ENCODE data around the gene GRAMD1B.
A peak's percentile ranks its signal among the peaks of the same experiment; 100 is the strongest.

Gene GRAMD1B

GRCh38 chr11:123429913-123430720, at the start of gene GRAMD1B:
GRAMD1B (plus strand) TSS chr11:123430269; CDS start chr11:123430793, 524 bp downstream.
- Histone ChIP-seq H3K4me2 (ENCODE audit: low read depth, low read length, poor library complexity, severe bottlenecking) (peak within 1 kb of the TSS; percentile 98), H3K36me3 (ENCODE audit: insufficient read depth, low read length) (no peaks in the 10 kb centered on the region), H3F3A (ENCODE audit: low read depth) (no peaks in the 10 kb centered on the region), H3K79me2 (ENCODE audit: insufficient read depth, low read length) (peaks cover 42% of the 10 kb centered on the region), H4K20me1 (ENCODE audit: insufficient read depth, low read length, poor library complexity, severe bottlenecking) (peaks cover 4% of the 10 kb centered on the region), H3K4me3 (ENCODE audit: low read length, poor library complexity, severe bottlenecking) (peak within 1 kb of the TSS; percentile 80), H3K9ac (ENCODE audit: low read depth, low read length, poor library complexity, severe bottlenecking) (peak within 1 kb of the TSS; percentile 82), H2AFZ (ENCODE audit: low read length) (peak within 1 kb of the TSS; percentile 79), H3K9me2 (replicated peaks; ENCODE audit: low read depth, low read length) (no peaks in the 10 kb centered on the region), H3K27me3 (ENCODE audit: insufficient read depth, low read length, poor library complexity, severe bottlenecking) (no peaks in the 10 kb centered on the region), H3K9me3 (ENCODE audit: insufficient read depth, low read depth, low read length) (no peaks in the 10 kb centered on the region), H3K4me1 (ENCODE audit: insufficient read depth, low read length, poor library complexity, severe bottlenecking) (peaks cover 32% of the 10 kb centered on the region)
- TF ChIP-seq EZH2phosphoT487 (IDR thresholded peaks at IDR 0.05; ENCODE audit: borderline replicate concordance) = no peak
- TF ChIP-seq, protein P1, sequence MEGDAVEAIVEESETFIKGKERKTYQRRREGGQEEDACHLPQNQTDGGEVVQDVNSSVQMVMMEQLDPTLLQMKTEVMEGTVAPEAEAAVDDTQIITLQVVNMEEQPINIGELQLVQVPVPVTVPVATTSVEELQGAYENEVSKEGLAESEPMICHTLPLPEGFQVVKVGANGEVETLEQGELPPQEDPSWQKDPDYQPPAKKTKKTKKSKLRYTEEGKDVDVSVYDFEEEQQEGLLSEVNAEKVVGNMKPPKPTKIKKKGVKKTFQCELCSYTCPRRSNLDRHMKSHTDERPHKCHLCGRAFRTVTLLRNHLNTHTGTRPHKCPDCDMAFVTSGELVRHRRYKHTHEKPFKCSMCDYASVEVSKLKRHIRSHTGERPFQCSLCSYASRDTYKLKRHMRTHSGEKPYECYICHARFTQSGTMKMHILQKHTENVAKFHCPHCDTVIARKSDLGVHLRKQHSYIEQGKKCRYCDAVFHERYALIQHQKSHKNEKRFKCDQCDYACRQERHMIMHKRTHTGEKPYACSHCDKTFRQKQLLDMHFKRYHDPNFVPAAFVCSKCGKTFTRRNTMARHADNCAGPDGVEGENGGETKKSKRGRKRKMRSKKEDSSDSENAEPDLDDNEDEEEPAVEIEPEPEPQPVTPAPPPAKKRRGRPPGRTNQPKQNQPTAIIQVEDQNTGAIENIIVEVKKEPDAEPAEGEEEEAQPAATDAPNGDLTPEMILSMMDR (conservative IDR thresholded peaks at IDR 0.05; ENCODE audit: low read length) = peak; percentile 24; the same call in 1 of the 2 replicates

GRCh38 chr11:123381149-123381548, 48.9 kb upstream of the GRAMD1B start:
- H3K36me3 ChIP-seq (ENCODE audit: insufficient read depth, low read length) = no peaks in the 10 kb centered on the region
- H3K79me2 ChIP-seq (ENCODE audit: insufficient read depth, low read length) = no peaks in the 10 kb centered on the region
- H2AFZ ChIP-seq (ENCODE audit: low read length) = no peak overlapping the region
- TF ChIP-seq, protein P1 (conservative IDR thresholded peaks at IDR 0.05; ENCODE audit: low read length) = no peak
- TF ChIP-seq EZH2phosphoT487 (IDR thresholded peaks at IDR 0.05; ENCODE audit: borderline replicate concordance) = no peak
- H3K4me1 ChIP-seq (ENCODE audit: insufficient read depth, low read length, poor library complexity, severe bottlenecking) = no peaks in the 10 kb centered on the region
- no peaks in the 10 kb centered on the region for H3F3A ChIP-seq (ENCODE audit: low read depth)
- no peak overlapping the region for H3K4me3 ChIP-seq (ENCODE audit: low read length, poor library complexity, severe bottlenecking)
- no peaks in the 10 kb centered on the region for H3K9me3 ChIP-seq (ENCODE audit: insufficient read depth, low read depth, low read length)
- no peaks in the 10 kb centered on the region for H4K20me1 ChIP-seq (ENCODE audit: insufficient read depth, low read length, poor library complexity, severe bottlenecking)
- no peak overlapping the region for H3K9ac ChIP-seq (ENCODE audit: low read depth, low read length, poor library complexity, severe bottlenecking)
- H3K4me2 ChIP-seq (ENCODE audit: low read depth, low read length, poor library complexity, severe bottlenecking) = no peak overlapping the region
- no peaks in the 10 kb centered on the region for H3K9me2 ChIP-seq (replicated peaks; ENCODE audit: low read depth, low read length)
- no peaks in the 10 kb centered on the region for H3K27me3 ChIP-seq (ENCODE audit: insufficient read depth, low read length, poor library complexity, severe bottlenecking)

DNA sequence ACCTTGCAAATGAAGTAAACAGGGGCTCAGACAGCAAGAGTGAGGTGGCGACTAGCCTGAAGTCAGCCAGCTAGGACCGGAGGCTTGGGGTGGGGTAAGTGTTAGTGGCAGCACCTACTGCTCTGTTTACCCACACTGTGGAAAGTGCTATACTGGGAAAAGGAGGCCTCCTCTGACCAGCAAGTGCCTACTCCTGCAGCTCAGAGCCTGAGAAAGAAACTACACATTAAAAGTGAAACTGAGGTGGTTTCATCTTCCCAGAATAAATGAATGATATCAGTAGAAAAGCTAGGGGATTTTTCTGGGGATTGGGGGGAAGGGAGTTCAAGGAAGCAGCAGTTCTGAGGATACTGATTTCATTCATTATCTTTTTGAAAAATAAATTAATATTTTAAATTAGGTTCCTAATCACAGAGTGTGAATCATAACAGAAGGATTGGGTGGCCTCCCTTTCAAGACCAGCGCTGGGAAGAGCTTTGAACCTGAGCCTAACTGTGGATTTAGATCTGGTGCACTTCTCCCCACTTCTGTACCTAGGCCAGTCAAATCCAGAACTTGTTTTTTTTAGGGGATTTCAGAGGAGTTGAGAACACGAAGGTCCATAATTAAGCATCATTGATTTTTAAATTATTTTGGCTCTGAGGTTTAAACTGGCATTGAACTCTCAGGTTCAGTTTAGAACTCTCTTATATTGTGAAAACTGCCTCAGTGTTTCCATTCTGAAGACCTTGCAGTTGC, 48.1 kb upstream of the GRAMD1B start:
- Histone ChIP-seq H4K20me1 (ENCODE audit: insufficient read depth, low read length, poor library complexity, severe bottlenecking) (no peaks in the 10 kb centered on the region), H3K27me3 (ENCODE audit: insufficient read depth, low read length, poor library complexity, severe bottlenecking) (no peaks in the 10 kb centered on the region), H3K79me2 (ENCODE audit: insufficient read depth, low read length) (no peaks in the 10 kb centered on the region), H3K9me2 (replicated peaks; ENCODE audit: low read depth, low read length) (no peaks in the 10 kb centered on the region), H3K4me1 (ENCODE audit: insufficient read depth, low read length, poor library complexity, severe bottlenecking) (no peaks in the 10 kb centered on the region), H3K9ac (ENCODE audit: low read depth, low read length, poor library complexity, severe bottlenecking) (no peak overlapping the region), H3F3A (ENCODE audit: low read depth) (no peaks in the 10 kb centered on the region), H3K4me3 (ENCODE audit: low read length, poor library complexity, severe bottlenecking) (no peak overlapping the region), H3K36me3 (ENCODE audit: insufficient read depth, low read length) (no peaks in the 10 kb centered on the region), H3K9me3 (ENCODE audit: insufficient read depth, low read depth, low read length) (no peaks in the 10 kb centered on the region), H3K4me2 (ENCODE audit: low read depth, low read length, poor library complexity, severe bottlenecking) (no peak overlapping the region), H2AFZ (ENCODE audit: low read length) (no peak overlapping the region)
- TF ChIP-seq, protein P1 (conservative IDR thresholded peaks at IDR 0.05; ENCODE audit: low read length) = no peak
- TF ChIP-seq EZH2phosphoT487 (IDR thresholded peaks at IDR 0.05; ENCODE audit: borderline replicate concordance) = no peak

All from Loucy (cell line).